GM18858 (cell line): ENCODE measurements around the gene CCNE1.

Experiments
- ATAC-seq: cut with Tn5 transposase; IDR thresholded peaks from one replicate; pipeline ENCODE4 v1.9.1; 2021; ENCODE audit not compliant: unreplicated experiment

The CCNE1 gene

GRCh38 chr19:29842471-29843179 lies 30.8 kb downstream of the CCNE1 start:
- ATAC-seq: no peak

GRCh38 chr19:29843180-29844051 lies 31.6 kb downstream of the CCNE1 start:
- no peak for ATAC-seq

- ATAC-seq: peak; percentile 44
These were observed 33.2 kb downstream of the CCNE1 start for GRCh38 chr19:29844891-29845573.

GRCh38 chr19:29845574-29846176 lies 33.9 kb downstream of the CCNE1 start:
- ATAC-seq: peak; percentile 2

- no peak for ATAC-seq
These were observed 37.4 kb downstream of the CCNE1 start for GRCh38 chr19:29849208-29849607.

GRCh38 chr19:29850482-29850881 lies 38.7 kb downstream of the CCNE1 start:
- no peak for ATAC-seq

GRCh38 chr19:29851769-29852521 lies 40.2 kb downstream of the CCNE1 start:
- ATAC-seq: no peak

GRCh38 chr19:29854033-29854432 lies 42.2 kb downstream of the CCNE1 start:
- no peak for ATAC-seq

- ATAC-seq: no peak
These were observed 43.3 kb downstream of the CCNE1 start for GRCh38 chr19:29855087-29855486.

GRCh38 chr19:29855741-29856500 lies 44.1 kb downstream of the CCNE1 start:
- no peak for ATAC-seq

GRCh38 chr19:29858000-29858596 lies 46.3 kb downstream of the CCNE1 start:
- ATAC-seq: no peak

- ATAC-seq: no peak
These were observed 46.8 kb downstream of the CCNE1 start for GRCh38 chr19:29858621-29859020.

GRCh38 chr19:29860492-29860891 lies 48.7 kb downstream of the CCNE1 start:
- no peak for ATAC-seq

- no peak for ATAC-seq
These were observed 49.8 kb downstream of the CCNE1 start for GRCh38 chr19:29861574-29861973.

GRCh38 chr19:29866011-29866410 lies 54.2 kb downstream of the CCNE1 start:
- no peak for ATAC-seq

- ATAC-seq: no peak
These were observed 56.2 kb downstream of the CCNE1 start for GRCh38 chr19:29867984-29868383.

GRCh38 chr19:29871143-29871542 lies 59.4 kb downstream of the CCNE1 start:
- ATAC-seq: no peak

GRCh38 chr19:29872224-29872731 lies 60.5 kb downstream of the CCNE1 start:
- ATAC-seq: no peak
